Progenitor cell of endocrine pancreas (in vitro differentiated cells): ENCODE data around the gene EIF3L. TPM values are rescaled to one million over a fixed set of nuclear protein-coding genes. Genes with fewer than 3 reads are reported as not detected.

ENCODE experiments used
- DNase-seq: peaks from one replicate; pipeline ENCODE4 v3.0.0; 2021; ENCODE audit warnings: low spot score; ENCODE audit not compliant: unreplicated experiment
- H3K27ac Mint-ChIP-seq: 2 replicates; pipeline ENCODE4 v1.8.0; 2021; ENCODE audit warnings: mild to moderate bottlenecking, moderate library complexity, mixed read lengths
- H3K27me3 Mint-ChIP-seq: 2 replicates; pipeline ENCODE4 v1.8.0; 2021; ENCODE audit warnings: mixed read lengths
- H3K36me3 Mint-ChIP-seq: 2 replicates; pipeline ENCODE4 v1.8.0; 2022; ENCODE audit warnings: mixed read lengths; ENCODE audit not compliant: insufficient read depth
- H3K4me1 Mint-ChIP-seq: 2 replicates; pipeline ENCODE4 v1.8.0; 2021; ENCODE audit warnings: low read depth, mixed read lengths
- H3K4me3 Mint-ChIP-seq: 2 replicates; pipeline ENCODE4 v1.8.0; 2021; ENCODE audit warnings: low read depth, mild to moderate bottlenecking, moderate library complexity, mixed read lengths
- H3K9me3 Mint-ChIP-seq: 2 replicates; pipeline ENCODE4 v1.8.0; 2021; ENCODE audit warnings: low read depth, mixed read lengths
- total RNA-seq: library from RNA; stranded (reverse); gene quantifications from 2 replicates; pipeline ENCODE4 v1.2.1, GENCODE V29; 2021
- TF ChIP-seq, protein P1 (sequence below): fragments of 200-600 bp; sonication (generic); IDR thresholded peaks from one replicate; pipeline ENCODE4 v1.5.0; 2021; ENCODE audit warnings: antibody characterized with exemption, mild to moderate bottlenecking; ENCODE audit not compliant: unreplicated experiment

The EIF3L gene
- total RNA-seq, 1 donor from 2014 or later = 725 TPM

DNA sequence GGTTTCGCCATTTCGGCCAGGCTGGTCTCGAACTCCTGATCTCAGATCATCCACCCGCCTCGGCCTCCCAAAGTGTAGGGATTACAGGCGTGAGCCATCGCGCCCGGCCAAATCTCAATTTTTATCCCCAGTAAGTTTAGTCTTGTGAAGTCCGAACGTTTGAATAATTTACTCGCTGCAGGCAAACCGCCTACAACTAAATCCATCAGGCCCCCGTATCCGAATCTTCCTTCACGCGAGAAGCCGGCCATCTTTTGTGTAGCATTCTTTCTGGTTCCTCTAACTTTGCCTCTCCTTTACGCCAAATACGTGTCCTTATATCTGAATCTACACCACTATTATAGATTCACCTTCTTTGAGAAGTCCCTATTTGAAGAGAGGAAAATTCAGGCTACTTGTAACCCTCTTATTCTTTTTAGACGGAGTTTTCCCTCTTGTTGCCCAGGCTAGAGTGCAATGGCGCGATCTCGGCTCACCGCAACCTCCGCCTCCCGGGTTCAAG is 581 bp upstream of the EIF3L start:
- H3K36me3 Mint-ChIP-seq = peaks cover 14% of the 10 kb centered on the region
- TF ChIP-seq, protein P1, sequence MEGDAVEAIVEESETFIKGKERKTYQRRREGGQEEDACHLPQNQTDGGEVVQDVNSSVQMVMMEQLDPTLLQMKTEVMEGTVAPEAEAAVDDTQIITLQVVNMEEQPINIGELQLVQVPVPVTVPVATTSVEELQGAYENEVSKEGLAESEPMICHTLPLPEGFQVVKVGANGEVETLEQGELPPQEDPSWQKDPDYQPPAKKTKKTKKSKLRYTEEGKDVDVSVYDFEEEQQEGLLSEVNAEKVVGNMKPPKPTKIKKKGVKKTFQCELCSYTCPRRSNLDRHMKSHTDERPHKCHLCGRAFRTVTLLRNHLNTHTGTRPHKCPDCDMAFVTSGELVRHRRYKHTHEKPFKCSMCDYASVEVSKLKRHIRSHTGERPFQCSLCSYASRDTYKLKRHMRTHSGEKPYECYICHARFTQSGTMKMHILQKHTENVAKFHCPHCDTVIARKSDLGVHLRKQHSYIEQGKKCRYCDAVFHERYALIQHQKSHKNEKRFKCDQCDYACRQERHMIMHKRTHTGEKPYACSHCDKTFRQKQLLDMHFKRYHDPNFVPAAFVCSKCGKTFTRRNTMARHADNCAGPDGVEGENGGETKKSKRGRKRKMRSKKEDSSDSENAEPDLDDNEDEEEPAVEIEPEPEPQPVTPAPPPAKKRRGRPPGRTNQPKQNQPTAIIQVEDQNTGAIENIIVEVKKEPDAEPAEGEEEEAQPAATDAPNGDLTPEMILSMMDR = no peak
- H3K27me3 Mint-ChIP-seq = no peaks in the 10 kb centered on the region
- no peak for DNase-seq
- H3K4me1 Mint-ChIP-seq = peaks cover 16% of the 10 kb centered on the region
- H3K4me3 Mint-ChIP-seq = peak overlapping the region; percentile 87
- H3K9me3 Mint-ChIP-seq = no peaks in the 10 kb centered on the region
- peak overlapping the region; percentile 94 for H3K27ac Mint-ChIP-seq

DNA sequence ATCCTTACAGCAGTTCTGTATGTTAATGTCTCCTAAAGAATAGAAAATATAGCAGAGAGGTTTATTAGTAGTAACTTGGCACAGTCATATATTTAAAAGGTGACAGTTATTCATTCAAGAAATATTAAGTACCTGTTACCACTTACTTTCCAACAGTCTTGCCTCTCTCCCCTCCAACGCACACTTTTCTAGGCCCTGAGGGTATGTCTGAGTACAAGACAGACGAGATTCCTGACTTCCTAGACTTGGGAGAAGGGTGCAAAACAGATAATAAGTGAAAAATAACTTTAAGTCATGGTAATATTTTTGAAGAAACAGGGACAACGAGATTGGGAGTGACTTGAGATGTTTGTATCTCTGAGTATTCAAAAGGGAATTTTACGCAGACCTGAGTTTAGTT is 1.6 kb downstream of the EIF3L start:
- peaks cover 29% of the 10 kb centered on the region for H3K36me3 Mint-ChIP-seq

GRCh38 chr22:37852418-37852817 is 3.2 kb downstream of the EIF3L start:
- peaks cover 16% of the 10 kb centered on the region for H3K4me1 Mint-ChIP-seq
- H3K27ac Mint-ChIP-seq = peak overlapping the region; percentile 25
- TF ChIP-seq, protein P1 = no peak
- DNase-seq = no peak
- H3K4me3 Mint-ChIP-seq = no peak overlapping the region
- no peaks in the 10 kb centered on the region for H3K27me3 Mint-ChIP-seq
- H3K36me3 Mint-ChIP-seq = peaks cover 31% of the 10 kb centered on the region
- H3K9me3 Mint-ChIP-seq = no peaks in the 10 kb centered on the region

More for the DNA sequence above, 1.6 kb downstream of the EIF3L start:
- TF ChIP-seq, protein P1 = no peak
- H3K27me3 Mint-ChIP-seq = no peaks in the 10 kb centered on the region
- H3K9me3 Mint-ChIP-seq = no peaks in the 10 kb centered on the region
- peak overlapping the region; percentile 90 for H3K27ac Mint-ChIP-seq
- no peak for DNase-seq
- H3K4me3 Mint-ChIP-seq = peak overlapping the region; percentile 87
- H3K4me1 Mint-ChIP-seq = peaks cover 16% of the 10 kb centered on the region

- peaks cover 7% of the 10 kb centered on the region for H3K4me1 Mint-ChIP-seq
- TF ChIP-seq, protein P1 = no peak
- DNase-seq = no peak
- no peaks in the 10 kb centered on the region for H3K9me3 Mint-ChIP-seq
- no peak overlapping the region for H3K4me3 Mint-ChIP-seq
- peaks cover 38% of the 10 kb centered on the region for H3K36me3 Mint-ChIP-seq
- no peak overlapping the region for H3K27ac Mint-ChIP-seq
- no peaks in the 10 kb centered on the region for H3K27me3 Mint-ChIP-seq
Observed at GRCh38 chr22:37854946-37855345, 5.7 kb downstream of the EIF3L start.

GRCh38 chr22:37855462-37855861 is 6.2 kb downstream of the EIF3L start:
- TF ChIP-seq, protein P1 = no peak
- Mint-ChIP-seq H3K4me3 (no peak overlapping the region), H3K36me3 (peaks cover 38% of the 10 kb centered on the region), H3K9me3 (no peaks in the 10 kb centered on the region), H3K4me1 (peaks cover 6% of the 10 kb centered on the region), H3K27ac (no peak overlapping the region), H3K27me3 (no peaks in the 10 kb centered on the region)
- DNase-seq = no peak
